HCT116 (cell line): ENCODE measurements around the gene SPRED1.
A peak's percentile ranks its signal among the peaks of the same experiment; 100 is the strongest.

Experiments
- EGR1 ChIP-seq: IDR thresholded peaks from 2 replicates; pipeline ENCODE4 v1.6.1; 2012; ENCODE audit warnings: low read depth
- POLR2A ChIP-seq: IDR thresholded peaks from 2 replicates; pipeline ENCODE4 v1.7.0; 2011; ENCODE audit warnings: borderline replicate concordance; ENCODE audit not compliant: insufficient read depth, insufficient read length; ENCODE audit errors: extremely low read depth
- POLR2AphosphoS5 ChIP-seq: IDR thresholded peaks from 2 replicates; pipeline ENCODE4 v1.6.1; 2011; ENCODE audit warnings: mild to moderate bottlenecking, low read depth, low read length, moderate library complexity
- TF ChIP-seq, protein P1 (sequence below), 3 experiments: fragments of 200-600 bp in 1 of 3; sonication (generic) in 1 of 3; IDR thresholded peaks in 2 of 3; conservative IDR thresholded peaks in 1 of 3; 2 replicates each; pipeline ENCODE4 v1.5.1; 2012 to 2017; ENCODE audit warnings: low read depth in 2 of 3, low read length in 2 of 3, antibody characterized with exemption in 1 of 3, borderline replicate concordance in 1 of 3, control low read depth in 1 of 3, mild to moderate bottlenecking in 1 of 3, mixed read lengths in 1 of 3, mixed run types in 1 of 3, moderate library complexity in 1 of 3; ENCODE audit not compliant: insufficient read depth in 1 of 3

DNA sequence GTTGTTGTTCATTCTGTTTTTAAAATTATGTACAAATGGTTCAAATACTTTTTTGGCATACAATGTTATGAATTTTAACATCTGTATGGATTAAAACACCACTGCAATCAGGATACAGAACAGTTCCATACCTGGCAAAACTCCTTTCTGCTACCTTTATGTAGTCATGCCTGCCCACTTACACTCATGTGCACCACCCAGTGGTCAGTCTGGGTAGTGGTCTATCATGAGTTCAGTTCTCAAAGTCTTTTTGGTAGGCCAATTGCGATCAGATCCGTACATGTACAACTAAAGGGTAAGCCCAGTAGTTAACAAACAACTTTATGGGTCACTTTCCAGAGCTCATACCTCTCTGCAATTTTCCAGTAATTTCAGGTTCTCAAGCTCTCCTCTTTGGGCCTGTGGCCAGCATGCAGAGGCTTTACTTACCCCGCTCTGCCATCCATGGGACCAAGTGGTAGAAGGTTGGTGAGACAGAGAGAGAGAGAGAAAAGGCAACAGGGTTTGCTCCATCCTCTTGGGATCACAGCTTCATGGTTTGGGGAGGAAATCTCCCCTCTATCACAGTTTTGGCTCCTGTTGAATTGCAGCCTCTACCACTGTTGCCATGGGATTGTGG lies 137.4 kb downstream of the SPRED1 start:
- TF ChIP-seq, protein P1, sequence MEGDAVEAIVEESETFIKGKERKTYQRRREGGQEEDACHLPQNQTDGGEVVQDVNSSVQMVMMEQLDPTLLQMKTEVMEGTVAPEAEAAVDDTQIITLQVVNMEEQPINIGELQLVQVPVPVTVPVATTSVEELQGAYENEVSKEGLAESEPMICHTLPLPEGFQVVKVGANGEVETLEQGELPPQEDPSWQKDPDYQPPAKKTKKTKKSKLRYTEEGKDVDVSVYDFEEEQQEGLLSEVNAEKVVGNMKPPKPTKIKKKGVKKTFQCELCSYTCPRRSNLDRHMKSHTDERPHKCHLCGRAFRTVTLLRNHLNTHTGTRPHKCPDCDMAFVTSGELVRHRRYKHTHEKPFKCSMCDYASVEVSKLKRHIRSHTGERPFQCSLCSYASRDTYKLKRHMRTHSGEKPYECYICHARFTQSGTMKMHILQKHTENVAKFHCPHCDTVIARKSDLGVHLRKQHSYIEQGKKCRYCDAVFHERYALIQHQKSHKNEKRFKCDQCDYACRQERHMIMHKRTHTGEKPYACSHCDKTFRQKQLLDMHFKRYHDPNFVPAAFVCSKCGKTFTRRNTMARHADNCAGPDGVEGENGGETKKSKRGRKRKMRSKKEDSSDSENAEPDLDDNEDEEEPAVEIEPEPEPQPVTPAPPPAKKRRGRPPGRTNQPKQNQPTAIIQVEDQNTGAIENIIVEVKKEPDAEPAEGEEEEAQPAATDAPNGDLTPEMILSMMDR (IDR thresholded peaks at IDR 0.05 in 2 of 3, conservative IDR thresholded peaks at IDR 0.05 in 1 of 3; ENCODE audit: borderline replicate concordance in 1 of 3, insufficient read depth in 1 of 3, low read depth in 2 of 3, low read length in 2 of 3) = peak; percentile 32 to 90 (median 88); a peak in 5 of 6 replicates
- TF ChIP-seq POLR2AphosphoS5 = no peak
- TF ChIP-seq EGR1 = no peak
- no peak for TF ChIP-seq POLR2A
